Thoracic aorta (tissue), 2 donors: Measurements from ENCODE around the gene CHSY1. TPM values are rescaled to one million over a fixed set of nuclear protein-coding genes. Genes with fewer than 3 reads are reported as not detected.
A peak's percentile ranks its signal among the peaks of the same experiment; 100 is the strongest.

Experiments used
- ATAC-seq: fragments of 150-250 bp; one replicate; pipeline ENCODE4 v1.8.0; 2017; ENCODE audit warnings: low read depth; ENCODE audit not compliant: insufficient number of reproducible peaks, low FRiP score
- DNase-seq: peaks from one replicate; pipeline ENCODE4 v3.0.0-alpha.2; 2020; ENCODE audit warnings: low spot score
- H3K27ac ChIP-seq, 2 donors: fragments of 200-600 bp; sonication (generic); 1 replicate in 1 of 2; 2 replicates in 1 of 2; pipeline ENCODE4 v1.5.1; 2016; ENCODE audit warnings: mild to moderate bottlenecking in 2 of 2, moderate library complexity in 2 of 2
- H3K27me3 ChIP-seq: fragments of 200-600 bp; sonication (generic); replicated peaks from 2 replicates; pipeline ENCODE4 v1.6.0; 2016; ENCODE audit warnings: mild to moderate bottlenecking; ENCODE audit not compliant: insufficient read depth
- H3K36me3 ChIP-seq: fragments of 200-600 bp; sonication (generic); one replicate; pipeline ENCODE4 v1.5.1; 2016
- H3K4me1 ChIP-seq, 2 donors: fragments of 200-600 bp; sonication (generic); 1 replicate in 1 of 2; 2 replicates in 1 of 2; pipeline versions ENCODE4 v1.5.1 to v1.6.0; 2016; ENCODE audit warnings: low read depth in 2 of 2, mild to moderate bottlenecking in 1 of 2; ENCODE audit not compliant: control insufficient read depth in 1 of 2
- H3K4me3 ChIP-seq: fragments of 200-600 bp; sonication (generic); 2 replicates; pipeline ENCODE4 v1.5.1; 2016; ENCODE audit warnings: mild to moderate bottlenecking
- H3K9me3 ChIP-seq: fragments of 200-600 bp; sonication (generic); 2 replicates; pipeline ENCODE4 v1.5.1; 2016
- total RNA-seq, 2 donors: library from RNA; depleted of rRNA; stranded (reverse); fragments of >200 nt; gene quantifications; one replicate each; pipeline versions ENCODE4 v1.1.0 to v1.2.3, GENCODE V29; 2016
- TF ChIP-seq, protein P1 (sequence below): fragments of 200-600 bp; sonication (generic); IDR thresholded peaks from one replicate; pipeline ENCODE4 v1.5.1; 2019; ENCODE audit warnings: antibody characterized with exemption

The CHSY1 gene
- total RNA-seq, 2 donors from 2014 or later: 35.7 to 153 TPM

DNA sequence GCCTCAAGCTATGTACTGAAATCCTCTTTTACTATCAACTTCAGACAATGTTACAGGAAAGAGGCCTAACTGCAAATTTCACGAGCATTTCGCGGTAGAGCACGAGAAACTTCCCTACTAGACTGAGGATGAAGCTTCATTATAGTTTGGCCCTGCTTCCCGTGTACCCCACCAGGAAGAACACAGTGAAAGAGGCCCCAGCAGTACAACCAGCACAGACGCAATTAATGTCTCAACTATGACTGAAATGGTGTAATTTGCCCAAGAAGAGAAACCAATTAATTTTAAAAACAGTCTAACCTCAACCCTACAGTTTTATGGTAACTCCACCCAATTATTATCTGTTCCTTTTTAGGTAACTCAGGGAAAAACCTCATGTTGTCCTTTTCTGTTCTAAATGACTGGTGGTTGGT lies 12.1 kb downstream of the CHSY1 start:
- Histone ChIP-seq H3K36me3 (peaks cover 5% of the 10 kb centered on the region), H3K27me3 (no peaks in the 10 kb centered on the region), H3K4me3 (no peak overlapping the region), H3K27ac (no peak overlapping the region), H3K9me3 (no peaks in the 10 kb centered on the region), H3K4me1 (peaks cover 25 to 69% of the 10 kb centered on the region in 2 donors)
- ATAC-seq (no peak), DNase-seq (no peak)
- TF ChIP-seq, protein P1, sequence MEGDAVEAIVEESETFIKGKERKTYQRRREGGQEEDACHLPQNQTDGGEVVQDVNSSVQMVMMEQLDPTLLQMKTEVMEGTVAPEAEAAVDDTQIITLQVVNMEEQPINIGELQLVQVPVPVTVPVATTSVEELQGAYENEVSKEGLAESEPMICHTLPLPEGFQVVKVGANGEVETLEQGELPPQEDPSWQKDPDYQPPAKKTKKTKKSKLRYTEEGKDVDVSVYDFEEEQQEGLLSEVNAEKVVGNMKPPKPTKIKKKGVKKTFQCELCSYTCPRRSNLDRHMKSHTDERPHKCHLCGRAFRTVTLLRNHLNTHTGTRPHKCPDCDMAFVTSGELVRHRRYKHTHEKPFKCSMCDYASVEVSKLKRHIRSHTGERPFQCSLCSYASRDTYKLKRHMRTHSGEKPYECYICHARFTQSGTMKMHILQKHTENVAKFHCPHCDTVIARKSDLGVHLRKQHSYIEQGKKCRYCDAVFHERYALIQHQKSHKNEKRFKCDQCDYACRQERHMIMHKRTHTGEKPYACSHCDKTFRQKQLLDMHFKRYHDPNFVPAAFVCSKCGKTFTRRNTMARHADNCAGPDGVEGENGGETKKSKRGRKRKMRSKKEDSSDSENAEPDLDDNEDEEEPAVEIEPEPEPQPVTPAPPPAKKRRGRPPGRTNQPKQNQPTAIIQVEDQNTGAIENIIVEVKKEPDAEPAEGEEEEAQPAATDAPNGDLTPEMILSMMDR: no peak

DNA sequence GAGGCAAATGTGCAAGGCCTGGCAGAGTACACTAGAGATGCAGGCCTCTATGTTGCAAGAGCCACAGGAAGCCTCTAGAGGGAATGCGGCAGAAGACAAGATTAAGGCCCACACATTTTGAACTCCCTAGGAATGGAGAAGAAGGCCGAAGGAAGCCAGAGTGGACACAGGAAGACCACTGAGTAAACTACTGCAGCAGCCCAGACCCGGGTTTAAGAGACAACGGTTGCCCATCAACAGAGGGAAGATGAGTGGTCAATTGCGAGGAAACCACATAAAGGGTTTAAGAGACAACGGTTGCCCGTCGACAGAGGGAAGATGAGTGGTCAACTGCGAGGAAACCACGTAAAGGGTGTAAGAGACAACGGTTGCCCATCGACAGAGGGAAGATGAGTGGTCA lies 14.6 kb downstream of the CHSY1 start:
- H3K36me3 ChIP-seq: peaks cover 14% of the 10 kb centered on the region
- DNase-seq (no peak), ATAC-seq (no peak)

DNA sequence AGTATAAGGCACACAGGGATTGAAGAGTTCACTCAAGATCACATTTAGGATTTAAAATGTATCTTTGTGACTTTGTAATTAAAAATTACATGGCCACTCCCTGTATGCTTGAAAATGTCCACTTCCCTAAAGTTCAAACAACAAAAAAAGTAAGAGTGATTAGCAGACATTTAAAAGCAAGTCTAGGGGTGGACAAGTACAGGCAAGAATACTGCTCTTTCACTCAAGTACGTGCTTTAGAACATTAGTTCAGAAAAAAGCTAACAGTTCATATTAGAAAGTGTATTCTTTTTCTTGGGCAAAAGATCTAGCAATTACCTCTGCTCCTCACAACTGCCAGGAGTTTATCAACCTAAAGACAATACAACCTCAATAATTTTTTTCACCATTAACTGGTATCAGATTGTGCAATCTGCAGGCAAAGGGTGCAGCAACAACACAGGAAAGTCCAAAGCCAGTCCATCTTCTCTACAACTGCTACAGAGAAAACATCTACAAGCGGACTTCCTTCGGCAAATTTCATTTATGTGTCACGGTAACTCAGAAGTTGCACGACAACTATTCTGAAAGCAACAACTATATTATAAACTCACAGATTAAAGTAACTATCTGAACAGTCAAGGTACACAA lies 18.1 kb downstream of the CHSY1 start:
- H3K9me3 ChIP-seq: no peaks in the 10 kb centered on the region
- no peaks in the 10 kb centered on the region for H3K27me3 ChIP-seq
- H3K36me3 ChIP-seq: peaks cover 14% of the 10 kb centered on the region
- no peak overlapping the region for H3K27ac ChIP-seq
- DNase-seq (no peak), ATAC-seq (no peak)
- H3K4me3 ChIP-seq: no peak overlapping the region
- TF ChIP-seq, protein P1: no peak
- peaks cover 19 to 44% of the 10 kb centered on the region in 2 donors for H3K4me1 ChIP-seq

More for the DNA sequence above, 14.6 kb downstream of the CHSY1 start:
- Histone ChIP-seq H3K27ac (no peak overlapping the region), H3K27me3 (no peaks in the 10 kb centered on the region), H3K4me3 (no peak overlapping the region), H3K9me3 (no peaks in the 10 kb centered on the region), H3K4me1 (peaks cover 26 to 69% of the 10 kb centered on the region in 2 donors)
- TF ChIP-seq, protein P1: no peak

DNA sequence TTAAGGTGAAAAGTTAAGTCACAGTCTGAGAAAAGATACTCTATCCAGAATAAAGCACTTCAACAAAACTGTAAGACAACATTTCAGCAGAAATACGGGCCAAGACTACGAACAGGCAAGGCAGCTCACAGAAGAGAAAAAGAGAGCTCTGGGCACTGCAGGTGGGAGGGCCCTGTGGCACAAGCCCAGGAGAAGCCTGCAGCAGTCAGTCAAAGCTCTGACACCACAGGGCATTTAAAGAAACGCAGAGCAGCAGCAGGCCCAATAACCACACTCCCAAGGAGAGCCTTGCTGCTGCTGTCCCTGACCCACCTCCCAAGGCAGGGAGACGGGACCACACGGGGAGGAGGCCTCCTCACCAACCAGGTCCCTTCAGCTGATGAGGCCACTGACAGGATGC lies 19.2 kb downstream of the CHSY1 start:
- DNase-seq (no peak), ATAC-seq (no peak)
- Histone ChIP-seq H3K4me1 (peaks cover 15 to 42% of the 10 kb centered on the region in 2 donors), H3K27ac (peak overlapping the region in 1 of 2 donors; percentile 17), H3K27me3 (no peaks in the 10 kb centered on the region), H3K9me3 (peaks cover 6% of the 10 kb centered on the region), H3K36me3 (peaks cover 14% of the 10 kb centered on the region), H3K4me3 (peak overlapping the region; percentile 7)
- TF ChIP-seq, protein P1: no peak

DNA sequence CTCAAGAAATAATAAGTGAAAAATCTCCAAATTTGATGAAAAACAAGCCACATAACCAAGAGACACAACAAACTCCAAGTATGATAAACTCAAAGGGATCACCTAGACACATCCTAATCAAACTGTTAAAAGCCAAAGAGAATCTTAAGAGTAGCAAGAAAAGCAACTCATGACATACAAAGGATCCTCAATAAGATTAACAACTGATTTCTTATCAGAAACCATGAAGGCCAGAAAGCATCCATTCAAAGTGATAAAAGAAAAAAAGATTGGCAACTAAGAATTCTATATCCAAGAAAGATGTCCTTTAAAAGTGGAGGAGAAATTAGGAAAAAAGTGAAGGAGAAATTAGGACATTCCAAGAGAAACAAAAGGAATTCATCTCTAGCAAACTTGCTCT lies 23.5 kb downstream of the CHSY1 start:
- TF ChIP-seq, protein P1: no peak
- H3K9me3 ChIP-seq: peaks cover 6% of the 10 kb centered on the region
- no peak overlapping the region for H3K27ac ChIP-seq
- no peak overlapping the region for H3K4me3 ChIP-seq
- H3K36me3 ChIP-seq: no peaks in the 10 kb centered on the region
- no peak for ATAC-seq
- H3K27me3 ChIP-seq: no peaks in the 10 kb centered on the region
- peaks cover 13 to 19% of the 10 kb centered on the region in 2 donors for H3K4me1 ChIP-seq
- DNase-seq: no peak
